GM18868 (cell line): ENCODE data around the gene MEMO1.
"Not testable (repeated sequence)": the region's sequence is repeated elsewhere in the genome, so short reads cannot be mapped to it uniquely, and the experiment has no call there.

Experiments used
- ATAC-seq: cut with Tn5 transposase; IDR thresholded peaks from one replicate; pipeline ENCODE4 v1.9.1; 2021; ENCODE audit warnings: mild to moderate bottlenecking, moderate library complexity; ENCODE audit not compliant: unreplicated experiment

The MEMO1 gene

DNA sequence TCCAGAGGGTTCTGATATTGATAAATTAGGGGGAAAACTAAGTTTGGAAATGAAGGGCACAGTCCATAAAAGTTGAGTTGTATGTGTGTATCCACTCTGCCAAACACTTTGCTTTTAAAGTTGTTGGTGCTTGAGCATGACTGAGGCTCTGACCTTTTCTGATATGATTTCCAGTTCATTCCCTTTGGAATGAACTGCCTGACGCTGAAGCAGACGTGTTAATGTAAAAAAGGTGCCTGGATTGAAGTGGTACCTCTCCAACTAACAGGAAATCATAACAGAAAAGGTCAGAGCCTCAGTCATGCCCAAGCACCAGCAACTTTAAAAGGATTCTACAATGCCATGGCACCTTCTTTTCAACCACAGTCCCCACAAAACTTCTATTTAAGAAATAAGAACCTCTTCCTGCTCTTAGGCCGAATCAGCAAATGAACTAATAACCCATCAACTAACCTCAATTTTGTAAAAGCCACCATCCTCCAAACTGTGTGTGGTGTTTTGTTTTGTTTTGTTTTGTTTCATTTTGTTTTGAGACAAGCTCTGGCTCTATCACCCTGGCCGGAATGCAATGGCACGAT is 52.6 kb downstream of the MEMO1 start:
- ATAC-seq = no peak

DNA sequence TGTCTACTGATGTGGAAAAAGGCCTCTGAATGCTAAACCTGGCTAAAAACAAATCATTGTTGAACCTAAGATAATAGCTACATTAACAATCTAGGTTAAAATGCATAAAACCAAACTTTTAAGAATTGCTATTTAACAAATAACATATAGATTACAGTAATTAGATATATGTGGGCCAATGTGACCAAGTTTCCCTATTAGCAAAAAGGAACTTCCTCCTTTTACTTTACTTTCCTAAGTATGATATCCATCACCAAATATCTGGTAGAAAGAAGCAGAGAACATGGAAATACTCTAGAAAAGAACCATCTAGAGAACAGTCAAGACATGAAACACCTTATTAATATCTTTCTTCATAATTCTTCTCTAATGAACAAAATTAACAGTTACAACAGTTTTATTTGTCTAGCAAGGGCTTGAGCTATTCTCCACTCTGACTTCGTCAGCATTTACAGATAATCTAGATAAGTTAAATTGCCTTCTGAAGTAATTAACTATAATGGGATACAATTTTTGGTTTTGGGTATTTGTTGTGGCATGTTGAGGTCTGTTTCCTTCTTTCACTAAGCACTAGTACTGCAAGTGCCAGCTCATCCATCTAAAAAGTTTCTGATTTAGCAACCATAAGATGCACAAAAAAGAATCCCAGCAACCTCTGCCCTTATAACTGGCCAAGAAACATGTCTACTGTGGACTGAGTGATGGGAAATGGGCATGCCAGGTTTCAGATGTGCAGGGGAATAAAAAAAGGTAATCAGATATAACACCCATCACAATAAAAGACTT is 53.3 kb downstream of the MEMO1 start:
- no peak for ATAC-seq

DNA sequence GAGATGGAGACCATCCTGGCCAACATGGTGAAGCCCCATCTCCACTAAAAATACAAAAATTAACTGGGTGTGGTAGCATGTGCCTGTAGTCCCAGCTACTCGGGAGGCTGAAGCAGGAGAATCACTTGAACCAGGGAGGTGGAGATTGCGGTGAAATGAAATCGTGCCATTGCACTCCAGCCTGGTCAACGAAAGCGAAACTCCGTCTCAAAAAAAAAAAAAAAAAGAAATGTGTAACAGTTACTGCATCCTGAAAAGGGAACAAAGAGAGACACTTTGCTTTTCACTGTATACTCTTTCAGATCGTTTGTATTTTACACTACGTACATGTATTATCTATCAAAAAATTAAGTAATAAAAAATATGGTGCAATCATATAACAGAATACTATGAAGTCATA is 53.9 kb downstream of the MEMO1 start:
- ATAC-seq = not testable (repeated sequence)

DNA sequence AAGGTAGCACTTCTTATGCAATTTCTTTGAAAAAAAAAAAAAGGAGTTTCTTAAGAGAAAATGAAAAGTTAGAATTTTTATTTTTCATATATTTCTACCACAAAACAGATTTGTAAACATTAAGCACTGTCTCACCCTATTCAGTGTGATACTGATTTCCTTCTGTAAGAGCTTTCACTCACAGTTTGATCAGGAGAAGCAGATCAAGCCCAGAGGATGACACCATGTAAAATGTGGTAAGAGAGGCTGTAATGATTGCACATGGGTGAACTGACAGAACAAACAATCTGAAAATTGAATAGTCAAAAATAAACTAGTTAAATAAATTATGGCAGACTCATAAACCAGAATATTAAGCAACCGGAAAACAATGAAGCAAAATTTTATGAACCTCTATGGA is 54.5 kb downstream of the MEMO1 start:
- ATAC-seq = no peak

DNA sequence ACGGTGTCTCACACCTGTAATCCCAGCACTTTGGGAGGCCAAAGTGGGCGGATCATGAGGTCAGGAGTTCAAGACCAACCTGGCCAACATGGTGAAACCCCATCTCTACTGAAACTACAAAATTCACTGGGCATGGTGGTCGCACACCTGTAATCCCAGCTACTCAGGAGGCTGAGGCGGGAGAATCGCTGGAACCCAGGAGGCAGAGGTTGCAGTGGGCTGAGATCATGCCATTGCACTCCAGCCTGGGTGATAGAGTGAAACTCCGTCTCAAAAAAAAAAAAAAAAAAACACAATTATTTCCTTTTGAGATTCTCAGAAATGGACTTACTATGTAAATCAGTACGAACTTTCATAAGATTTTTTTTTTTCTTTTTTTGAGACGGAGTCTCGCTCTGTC is 57.7 kb downstream of the MEMO1 start:
- ATAC-seq = not testable (repeated sequence)

DNA sequence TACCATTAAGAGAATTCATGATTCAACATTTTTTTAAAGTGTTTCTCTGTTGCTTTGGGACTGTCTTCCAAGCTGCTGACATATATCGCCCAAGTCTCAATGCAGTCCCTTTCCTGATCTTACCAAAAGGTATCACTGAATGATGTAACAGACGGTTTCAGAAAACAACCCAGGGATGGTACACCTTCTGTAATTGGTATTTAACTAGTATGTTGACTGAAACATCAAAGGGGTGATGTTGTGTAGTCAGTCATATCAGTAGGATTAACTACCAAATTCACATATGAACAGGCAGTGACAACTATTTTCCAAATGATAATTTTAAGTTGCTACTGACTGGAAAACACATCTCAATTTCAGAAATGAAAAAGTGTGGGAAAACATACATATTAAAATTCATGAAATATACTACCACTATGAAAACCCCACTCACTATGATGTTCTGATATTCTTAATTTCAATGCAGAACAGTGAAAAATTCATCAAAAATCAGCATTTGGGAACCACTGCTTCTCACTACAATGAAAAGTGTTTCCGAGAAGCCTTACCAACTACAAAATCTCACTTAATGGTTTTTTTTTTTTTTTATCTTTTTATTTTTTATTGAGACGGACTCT is 59.8 kb downstream of the MEMO1 start:
- ATAC-seq = no peak

DNA sequence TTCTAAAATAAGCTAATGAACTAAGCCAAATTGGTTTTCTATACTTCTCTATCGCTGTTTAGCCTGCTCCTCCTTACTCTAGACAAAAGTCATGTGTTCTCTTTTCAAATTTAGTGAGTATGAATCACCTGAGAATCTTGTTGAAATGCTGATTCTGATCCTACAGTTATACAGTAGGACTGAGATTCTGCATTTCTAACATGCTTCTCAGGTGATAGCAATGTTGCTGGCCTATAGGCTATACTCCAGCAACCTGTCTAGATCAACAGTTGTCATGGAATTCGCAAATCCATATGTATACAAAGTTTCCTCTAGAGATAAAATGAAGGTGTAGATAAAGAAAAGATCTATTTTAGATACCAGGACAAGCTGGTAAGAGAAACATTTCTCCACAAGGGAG is 62.9 kb downstream of the MEMO1 start:
- ATAC-seq = no peak

DNA sequence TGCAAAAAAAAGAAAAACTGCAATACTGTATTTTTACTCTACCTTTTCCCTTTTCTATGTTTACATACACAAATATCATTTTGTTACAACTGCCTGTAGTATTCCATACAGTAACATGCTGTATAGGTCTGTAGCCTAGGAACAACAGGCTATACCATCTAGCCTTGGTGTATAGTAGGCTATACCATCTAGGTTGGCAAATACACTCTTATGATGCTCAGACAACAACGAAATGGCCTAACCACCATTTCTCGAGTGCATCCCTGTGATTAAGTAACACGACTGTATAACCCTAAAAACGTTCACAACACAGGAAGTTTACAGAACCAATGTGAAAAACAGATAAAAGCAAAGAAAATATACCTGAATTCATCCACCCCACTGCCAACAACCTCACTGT is 64.0 kb downstream of the MEMO1 start:
- ATAC-seq = no peak

DNA sequence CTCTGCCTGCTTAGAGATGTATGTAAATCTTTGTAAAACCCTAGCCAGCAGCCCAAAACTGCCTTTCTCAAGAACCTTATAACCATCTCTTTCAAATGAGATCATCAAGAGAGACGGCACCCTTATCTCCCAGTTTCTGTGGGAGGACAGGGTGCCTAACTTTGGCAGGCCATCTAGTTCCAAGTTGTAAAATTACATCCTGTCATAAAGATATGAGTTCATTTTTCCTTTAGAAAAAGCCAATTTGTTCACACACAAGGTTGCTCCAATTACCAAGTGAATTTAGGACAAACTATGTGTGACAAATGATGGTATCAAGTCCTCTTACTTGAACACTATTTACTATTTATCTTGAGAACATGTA is 65.3 kb downstream of the MEMO1 start:
- no peak for ATAC-seq

DNA sequence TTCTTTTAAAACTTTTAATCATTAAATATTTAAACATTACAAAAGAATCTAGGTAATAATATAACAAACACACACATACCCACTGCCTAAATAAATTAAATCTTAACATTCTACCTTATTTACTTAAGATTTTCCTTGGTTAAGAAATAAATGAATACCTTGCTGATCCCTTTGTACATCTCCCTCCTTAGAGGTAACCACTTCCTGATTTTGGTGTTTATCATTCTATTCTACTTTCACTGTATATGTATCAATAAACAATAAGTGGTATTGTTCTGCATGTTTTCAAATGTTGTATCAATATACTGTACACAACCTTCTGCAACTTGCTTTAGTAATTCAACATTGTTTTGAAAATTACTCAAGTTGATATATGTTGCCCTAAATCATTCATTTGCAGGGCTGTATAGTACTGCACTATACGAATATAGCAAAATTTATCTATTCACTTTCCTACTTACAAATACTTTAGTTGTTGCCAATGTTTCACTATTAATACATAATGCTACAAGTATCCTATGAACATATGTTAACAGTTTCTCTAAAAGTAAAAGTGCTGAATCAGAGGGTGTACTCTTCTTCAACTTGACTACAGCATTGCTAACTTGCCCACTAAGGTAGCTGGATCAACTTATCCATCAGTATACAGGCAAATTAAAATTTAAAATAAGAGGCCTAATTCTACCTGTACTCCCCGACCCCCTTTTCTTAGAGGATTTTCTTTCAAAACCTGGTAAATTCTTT is 65.8 kb downstream of the MEMO1 start:
- ATAC-seq = no peak

DNA sequence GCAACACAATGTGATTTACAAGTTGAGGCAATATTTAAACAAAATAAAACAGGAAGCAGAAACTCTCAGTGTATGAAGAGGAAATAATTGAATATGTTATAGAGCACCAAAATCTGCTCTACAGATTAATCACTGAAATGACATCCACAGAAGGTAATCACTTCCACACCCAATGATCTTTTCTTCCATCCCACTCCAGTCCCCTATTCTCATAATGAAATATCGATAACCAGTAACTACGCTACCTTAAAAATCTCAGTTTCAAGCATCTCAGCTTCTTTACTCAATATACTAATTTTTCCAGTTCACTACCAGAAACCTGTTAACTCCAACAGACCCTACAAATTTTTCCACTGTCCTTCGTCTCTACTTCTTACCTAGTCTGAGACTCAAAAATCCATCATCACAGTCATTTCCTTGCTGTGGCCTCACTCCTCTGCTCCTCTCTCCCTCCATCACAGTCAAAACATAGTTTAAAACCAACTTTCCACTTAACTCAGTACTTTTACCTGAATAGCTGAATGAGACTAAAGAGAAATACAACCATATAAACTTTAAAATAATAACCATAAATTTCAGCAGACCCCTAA is 67.1 kb downstream of the MEMO1 start:
- ATAC-seq = no peak

DNA sequence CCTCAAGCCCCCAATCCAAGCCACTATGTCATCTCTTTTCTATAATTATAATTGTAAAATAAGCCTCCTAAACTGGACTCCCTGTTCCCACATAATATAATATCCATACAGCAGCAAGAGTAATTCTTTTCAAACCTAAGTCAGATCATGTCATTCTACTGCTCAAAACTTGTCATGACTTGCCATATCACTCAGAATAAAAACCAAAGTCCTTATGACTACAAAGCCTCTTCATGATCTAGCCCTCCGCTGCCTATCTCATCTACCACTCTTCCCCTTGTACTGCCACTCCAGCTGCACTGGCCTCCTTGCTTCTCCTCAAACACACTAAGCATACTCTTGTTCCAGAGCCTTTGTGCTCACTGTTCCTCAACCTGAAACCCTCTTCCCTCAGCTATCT is 69.9 kb downstream of the MEMO1 start:
- ATAC-seq = no peak

DNA sequence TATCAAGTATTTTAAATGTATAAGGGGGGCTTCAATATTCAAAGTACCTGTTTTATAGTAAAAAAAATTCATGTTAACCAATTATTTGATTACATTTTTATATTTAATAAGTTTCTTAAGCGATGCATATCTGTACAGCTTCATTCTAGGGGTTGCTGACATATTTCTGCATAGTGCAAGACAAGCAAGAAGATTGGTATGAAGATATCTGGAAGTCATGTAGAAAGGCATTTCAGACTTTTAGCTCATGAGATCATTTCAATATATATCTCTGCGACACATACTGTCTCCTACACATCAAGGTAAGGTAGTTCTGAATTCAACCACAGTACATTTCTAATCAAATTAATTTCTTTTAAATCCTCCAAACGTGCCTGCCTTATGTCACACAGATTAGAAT is 73.1 kb downstream of the MEMO1 start:
- no peak for ATAC-seq

DNA sequence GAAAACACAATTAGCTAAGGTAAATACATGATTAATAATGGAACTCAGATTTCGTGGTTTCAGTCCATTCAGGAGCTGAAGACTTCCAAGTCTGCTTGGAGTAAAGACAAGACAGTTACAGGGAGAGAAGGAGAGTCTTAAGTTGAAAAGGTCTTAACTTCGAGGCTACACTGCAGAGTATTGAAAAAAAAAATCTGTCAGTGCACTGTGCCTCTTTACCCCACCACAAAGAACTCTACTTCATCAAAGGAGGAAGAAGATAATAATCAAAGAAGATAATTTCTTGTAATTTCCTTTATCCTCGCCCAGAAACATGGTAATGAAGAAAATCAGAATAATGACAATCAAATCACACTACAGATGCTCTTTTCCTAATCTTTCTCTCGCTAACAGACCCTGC is 75.4 kb downstream of the MEMO1 start:
- ATAC-seq = no peak

DNA sequence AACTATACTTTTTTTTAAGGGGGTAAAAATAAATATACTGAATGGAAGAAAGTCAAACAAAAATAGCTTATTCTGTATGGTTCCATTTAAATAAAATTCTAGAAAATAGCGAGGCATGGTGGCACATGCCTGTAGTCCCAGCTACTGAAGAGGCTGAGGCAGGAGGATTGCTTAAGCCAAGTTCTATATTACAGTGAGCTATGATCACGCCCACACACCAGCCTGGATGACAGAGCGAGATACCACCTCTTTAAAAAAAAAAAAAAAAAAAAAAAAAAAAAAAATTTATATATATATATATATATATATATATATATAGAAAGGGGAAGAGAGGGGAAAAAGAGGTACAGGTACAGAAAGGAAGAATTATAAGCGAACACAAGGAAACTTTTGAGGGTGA is 77.7 kb downstream of the MEMO1 start:
- ATAC-seq = no peak

DNA sequence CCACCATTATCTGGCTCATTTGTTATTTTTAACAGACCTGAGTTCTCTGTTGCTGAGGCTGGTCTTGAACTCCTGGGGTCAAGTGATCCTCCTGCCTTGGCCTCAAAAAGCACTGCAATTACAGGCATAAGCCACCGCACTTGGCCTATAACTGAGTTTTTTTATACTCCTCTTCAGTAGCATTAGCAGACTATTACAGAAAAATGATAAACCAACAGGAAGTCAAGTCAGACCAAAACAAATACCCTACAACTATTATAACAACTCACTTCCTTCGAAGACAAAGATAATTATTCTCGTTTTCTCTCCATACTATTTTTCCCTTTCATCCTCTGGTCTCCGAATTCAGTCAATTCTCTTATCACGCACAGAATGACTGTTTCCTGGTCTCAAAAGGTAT is 78.2 kb downstream of the MEMO1 start:
- no peak for ATAC-seq

DNA sequence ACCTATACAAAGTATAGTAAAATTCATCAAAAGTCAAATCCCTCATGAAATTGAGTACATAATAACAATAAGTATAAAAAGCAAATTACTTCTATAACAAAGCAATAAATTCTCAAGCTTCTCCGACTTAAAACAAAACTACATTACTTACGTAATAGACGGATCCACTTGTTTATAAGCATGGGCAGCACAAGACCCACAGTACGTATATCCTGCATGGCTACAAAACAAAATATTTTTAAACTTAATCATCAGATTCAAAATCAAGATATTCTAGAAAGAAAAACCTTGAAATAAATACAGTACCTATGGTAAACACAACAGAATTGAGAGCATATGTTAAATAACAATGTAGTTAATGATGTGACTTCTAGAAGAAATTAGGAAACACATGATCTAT is 78.9 kb downstream of the MEMO1 start:
- no peak for ATAC-seq

DNA sequence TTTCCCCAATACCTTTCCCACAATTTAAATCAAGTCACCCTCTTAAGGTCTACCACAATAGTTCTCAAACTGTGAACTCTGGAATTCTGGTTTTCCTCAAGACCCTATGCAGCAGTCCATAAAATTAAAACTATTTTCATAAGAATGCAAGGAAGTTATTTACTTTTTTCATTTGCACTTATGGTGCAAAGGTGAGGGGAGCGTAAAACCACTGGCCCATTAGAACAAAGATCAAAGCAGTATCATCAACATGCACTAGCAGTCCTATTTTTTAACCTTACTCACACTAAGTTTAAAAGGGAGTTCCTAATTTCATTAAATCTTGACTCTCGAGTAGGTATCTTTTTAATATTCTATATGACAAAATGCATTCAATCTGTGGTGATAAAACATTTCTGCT is 85.3 kb downstream of the MEMO1 start:
- no peak for ATAC-seq

DNA sequence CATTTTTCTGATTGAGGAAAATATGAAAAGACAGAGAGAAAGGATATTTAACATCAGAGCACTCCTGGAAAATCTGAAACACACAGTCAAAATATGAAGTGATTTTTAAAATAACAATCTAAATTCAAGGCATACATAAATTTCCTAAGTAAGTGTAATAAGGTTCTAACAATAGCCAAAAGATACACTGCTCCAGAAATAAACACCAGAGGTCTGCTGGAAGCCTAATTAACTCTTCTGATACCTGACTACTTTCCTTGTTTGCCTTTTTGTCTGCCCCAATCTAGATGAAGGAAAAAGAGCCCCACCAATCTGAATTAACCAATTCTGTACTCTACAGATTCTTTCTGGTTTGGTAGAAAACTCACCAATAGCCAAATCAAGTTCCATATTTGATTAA is 87.1 kb downstream of the MEMO1 start:
- no peak for ATAC-seq

DNA sequence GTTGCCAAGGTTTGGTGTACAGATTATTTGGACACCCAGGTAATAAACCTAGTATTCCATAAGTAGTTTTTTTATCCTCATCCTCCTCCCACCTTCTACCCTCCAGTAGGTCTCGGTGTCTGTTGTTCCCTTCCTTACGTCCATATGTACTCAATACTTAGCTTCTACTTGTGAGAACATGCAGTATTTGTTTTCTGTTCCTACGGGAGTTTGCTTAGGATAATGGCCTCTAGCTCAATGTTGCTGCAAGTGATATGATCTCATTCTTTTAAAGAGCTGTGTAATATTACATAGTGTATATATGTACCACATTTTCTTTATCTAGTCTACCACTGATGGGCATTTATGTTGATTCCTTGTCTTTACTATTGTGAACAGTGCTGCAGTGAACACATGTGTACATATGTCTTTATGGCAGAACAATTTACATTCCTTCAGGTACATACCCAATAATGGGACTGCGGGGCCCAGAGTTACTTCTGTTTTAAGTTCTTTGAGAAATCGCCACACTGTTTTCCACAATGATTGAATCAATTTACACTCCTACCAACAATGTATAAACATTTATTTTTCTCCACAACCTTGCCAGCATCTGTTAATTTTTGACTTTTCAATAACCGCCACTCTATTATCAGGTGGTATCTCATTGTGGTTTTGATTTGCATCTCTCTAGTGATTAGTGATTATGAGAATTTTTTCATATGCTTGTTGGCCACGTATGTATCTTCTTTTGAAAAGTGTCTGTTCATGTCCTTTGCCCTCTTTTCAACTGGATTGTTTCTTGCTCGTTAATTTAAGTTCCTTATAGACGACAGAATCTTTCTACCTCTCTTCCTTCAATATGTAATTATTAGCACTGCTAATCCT is 88.0 kb downstream of the MEMO1 start:
- ATAC-seq = no peak

DNA sequence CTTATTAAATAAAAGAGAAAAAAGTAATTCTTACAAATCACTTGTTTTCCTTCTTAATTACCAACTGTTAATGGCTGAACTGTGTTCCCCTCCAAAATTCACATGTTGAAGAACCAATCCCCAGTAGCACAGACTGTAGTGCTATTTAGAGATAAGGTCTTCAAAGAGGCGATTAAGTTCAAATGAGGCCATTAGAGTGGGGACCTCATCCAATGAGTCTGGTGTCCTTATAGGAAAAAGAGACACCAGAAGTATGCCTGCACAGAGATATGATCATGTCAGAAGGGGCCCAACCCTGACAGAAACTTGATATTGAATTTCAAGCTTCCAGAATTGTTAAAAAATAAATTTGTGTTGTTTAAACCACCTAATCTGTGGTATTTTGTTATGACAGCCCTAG is 89.8 kb downstream of the MEMO1 start:
- no peak for ATAC-seq
